ENCODE measurements around the gene MYOG.

GRCh38 chr1:203054642-203055041 lies 31.2 kb downstream of the MYOG start:
- TF ChIP-seq, protein P1, sequence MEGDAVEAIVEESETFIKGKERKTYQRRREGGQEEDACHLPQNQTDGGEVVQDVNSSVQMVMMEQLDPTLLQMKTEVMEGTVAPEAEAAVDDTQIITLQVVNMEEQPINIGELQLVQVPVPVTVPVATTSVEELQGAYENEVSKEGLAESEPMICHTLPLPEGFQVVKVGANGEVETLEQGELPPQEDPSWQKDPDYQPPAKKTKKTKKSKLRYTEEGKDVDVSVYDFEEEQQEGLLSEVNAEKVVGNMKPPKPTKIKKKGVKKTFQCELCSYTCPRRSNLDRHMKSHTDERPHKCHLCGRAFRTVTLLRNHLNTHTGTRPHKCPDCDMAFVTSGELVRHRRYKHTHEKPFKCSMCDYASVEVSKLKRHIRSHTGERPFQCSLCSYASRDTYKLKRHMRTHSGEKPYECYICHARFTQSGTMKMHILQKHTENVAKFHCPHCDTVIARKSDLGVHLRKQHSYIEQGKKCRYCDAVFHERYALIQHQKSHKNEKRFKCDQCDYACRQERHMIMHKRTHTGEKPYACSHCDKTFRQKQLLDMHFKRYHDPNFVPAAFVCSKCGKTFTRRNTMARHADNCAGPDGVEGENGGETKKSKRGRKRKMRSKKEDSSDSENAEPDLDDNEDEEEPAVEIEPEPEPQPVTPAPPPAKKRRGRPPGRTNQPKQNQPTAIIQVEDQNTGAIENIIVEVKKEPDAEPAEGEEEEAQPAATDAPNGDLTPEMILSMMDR (conservative IDR thresholded peaks at IDR 0.05; ENCODE audit: low read length), result no peak
- no peak for TF ChIP-seq EZH2phosphoT487 (IDR thresholded peaks at IDR 0.05; ENCODE audit: borderline replicate concordance, low read depth, low read length)
